ENCODE results near the gene NEK2.
"Not testable (repeated sequence)": the region's sequence is repeated elsewhere in the genome, so short reads cannot be mapped to it uniquely, and the experiment has no call there.

NEK2 gene

GRCh38 chr1:211632808-211633523, 42.5 kb downstream of the NEK2 start:
- DNase-seq (ENCODE audit: low spot score) = peak; percentile 29

GRCh38 chr1:211632117-211632807, 43.2 kb downstream of the NEK2 start:
- DNase-seq (ENCODE audit: low spot score) = no peak

DNA sequence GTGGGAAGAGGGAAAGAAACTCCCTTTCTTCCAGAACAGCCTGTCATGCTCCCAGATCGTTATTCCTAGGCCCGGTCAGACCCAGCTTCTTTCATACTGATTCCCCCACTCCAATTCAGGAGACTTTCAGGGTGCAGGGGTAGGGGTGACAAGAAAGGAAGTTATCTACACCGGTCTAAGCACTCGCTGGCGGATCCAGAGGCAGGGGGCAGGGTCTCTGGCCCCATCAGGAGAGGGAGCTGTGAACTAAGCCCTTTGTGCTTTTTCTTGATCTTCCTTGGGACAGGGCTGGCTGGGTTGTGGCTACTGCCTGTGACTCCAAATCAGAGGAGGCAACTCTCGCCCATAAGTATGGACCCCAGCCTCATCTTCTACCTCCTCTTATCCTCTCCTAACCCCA, 44.3 kb downstream of the NEK2 start:
- DNase-seq (ENCODE audit: low spot score) = no peak

GRCh38 chr1:211630236-211631081, 45.0 kb downstream of the NEK2 start:
- no peak for DNase-seq (ENCODE audit: low spot score)

GRCh38 chr1:211628417-211628816, 47.0 kb downstream of the NEK2 start:
- DNase-seq (ENCODE audit: low spot score) = no peak

- no peak for DNase-seq (ENCODE audit: low spot score)
Observed at GRCh38 chr1:211627259-211627658, 48.2 kb downstream of the NEK2 start.

GRCh38 chr1:211625866-211626265, 49.6 kb downstream of the NEK2 start:
- DNase-seq (ENCODE audit: low spot score) = not testable (repeated sequence)

DNA sequence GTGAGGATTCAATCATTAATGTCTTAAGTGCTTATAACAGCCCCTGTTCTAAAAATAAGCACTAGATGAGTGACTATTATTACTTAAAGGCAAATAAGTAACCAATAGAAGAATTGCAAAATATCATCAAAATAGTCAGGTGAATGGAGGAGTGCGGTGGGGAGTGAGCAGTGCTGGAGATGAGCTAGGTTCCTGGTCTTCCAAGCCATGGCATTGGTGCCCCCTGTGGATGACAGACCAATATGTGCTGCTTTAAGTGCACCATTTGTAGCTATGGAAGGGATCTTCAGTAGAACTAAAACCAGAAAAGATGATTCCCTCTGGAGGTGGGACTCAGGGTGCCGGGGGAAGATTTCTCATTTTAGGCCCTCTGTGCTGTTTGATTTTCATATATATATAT, 50.4 kb downstream of the NEK2 start:
- DNase-seq (ENCODE audit: low spot score) = no peak

DNA sequence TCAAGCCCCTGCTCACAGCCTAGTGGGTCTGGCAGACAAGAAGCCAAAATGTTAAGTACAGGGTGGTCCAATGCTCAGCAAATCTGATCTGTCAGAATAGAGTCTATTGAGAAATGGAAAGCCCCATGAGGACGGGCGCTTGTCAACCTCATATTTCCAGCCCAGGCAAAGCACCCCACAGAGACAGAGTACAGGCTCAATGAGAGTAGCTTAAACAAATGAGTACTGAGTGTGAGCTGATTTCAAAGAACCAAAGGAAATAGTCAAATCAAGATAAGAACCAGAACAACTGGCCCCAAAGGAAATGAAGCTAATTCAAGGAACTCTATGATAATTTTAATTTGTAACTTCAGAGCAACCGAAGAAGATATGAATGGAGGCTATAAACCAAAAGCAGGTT, 51.9 kb downstream of the NEK2 start:
- no peak for DNase-seq (ENCODE audit: low spot score)

GRCh38 chr1:211621447-211622198, 53.8 kb downstream of the NEK2 start:
- no peak for DNase-seq (ENCODE audit: low spot score)

DNA sequence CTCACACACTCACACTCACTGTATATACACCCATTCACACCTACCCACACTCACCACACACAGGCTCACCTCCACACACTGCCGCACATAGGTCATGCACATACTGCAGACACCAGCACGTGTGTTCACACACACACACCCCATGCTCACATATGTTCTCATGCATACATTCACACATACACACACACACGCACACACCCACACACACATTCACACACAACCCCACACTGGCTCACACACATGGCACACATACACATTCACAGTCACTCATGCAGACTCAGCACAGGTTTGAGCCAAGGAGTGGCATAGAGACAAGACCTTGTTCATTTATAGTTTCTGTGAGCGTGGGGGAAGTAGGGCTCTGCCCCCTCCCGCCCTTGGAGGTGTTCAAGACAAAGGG, 55.3 kb downstream of the NEK2 start:
- no peak for DNase-seq (ENCODE audit: low spot score)

GRCh38 chr1:211619033-211619996, 56.1 kb downstream of the NEK2 start:
- no peak for DNase-seq (ENCODE audit: low spot score)

- no peak for DNase-seq (ENCODE audit: low spot score)
Observed at GRCh38 chr1:211616965-211617297, 58.5 kb downstream of the NEK2 start.

- DNase-seq (ENCODE audit: low spot score) = no peak
Observed at GRCh38 chr1:211616231-211616964, 59.0 kb downstream of the NEK2 start.

- no peak for DNase-seq (ENCODE audit: low spot score)
Observed at GRCh38 chr1:211614615-211615014, 60.8 kb downstream of the NEK2 start.

DNA sequence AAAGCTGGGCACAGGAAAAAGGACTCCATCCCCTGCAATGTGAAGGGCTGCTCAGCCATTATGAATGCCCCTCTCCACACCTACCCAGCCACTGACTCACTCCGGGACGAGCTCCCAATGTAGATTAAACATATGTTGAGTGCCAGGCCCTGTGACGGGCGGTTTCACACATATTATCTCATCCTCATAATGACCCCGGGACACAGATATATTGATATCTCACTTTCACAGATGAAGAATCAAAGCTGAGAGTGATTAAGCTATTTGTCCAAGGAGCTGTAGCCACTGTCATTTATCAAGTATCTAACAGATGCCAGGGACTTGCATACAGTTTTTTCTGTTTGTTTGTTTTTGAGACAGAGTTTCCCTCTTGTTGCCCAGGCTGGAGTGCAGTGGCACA, 61.5 kb downstream of the NEK2 start:
- DNase-seq (ENCODE audit: low spot score) = no peak

- DNase-seq (ENCODE audit: low spot score) = peak; percentile 55
Observed at GRCh38 chr1:211613108-211613947, 62.1 kb downstream of the NEK2 start.

- DNase-seq (ENCODE audit: low spot score) = no peak
Observed at GRCh38 chr1:211612786-211613107, 62.7 kb downstream of the NEK2 start.
